K562 (cell line): Measurements from ENCODE around the gene FAM118B. TPM values are rescaled to one million over a fixed set of nuclear protein-coding genes. Genes with fewer than 3 reads are reported as not detected.

ENCODE experiments used
- ATAC-seq: fragments of 200-7000 bp; cut with Tn5 transposase; 3 replicates; pipeline ENCODE4 v1.9.1; 2020; ENCODE audit warnings: moderate library complexity
- BruUV-seq: library from RNA; stranded (reverse); fragments of 400-500 nt; replicated peaks from 2 replicates; lab custom pipeline; 2021; lab: Mats Ljungman, UMichigan
- CTCF ChIA-PET: fragments of 300-600 bp; formaldehyde crosslinking; extraction: SDS; loops from one replicate; lab custom pipeline; 2021; ENCODE audit warnings: low intra/inter-chr PET ratio; lab: Yijun Ruan, JAX
- POLR2A ChIA-PET: fragments of 300-600, 350-650 bp; sonication (Branson Sonifier 250); formaldehyde crosslinking; extraction: SDS; loops from one replicate; lab custom pipeline; 2021; ENCODE audit warnings: antibody characterized with exemption, inconsistent platforms; lab: Yijun Ruan, JAX
- DNase-seq, 4 experiments: peaks; one replicate each; pipeline versions ENCODE4 v3.0.0 to v3.0.0-alpha.2; 2011 to 2018; ENCODE audit warnings: low spot score in 3 of 4, mixed read lengths in 3 of 4; ENCODE audit errors: extremely low read depth in 1 of 4
- FAIRE-seq: peaks from 2 replicates; lab custom pipeline; 2011; peaks lifted over from hg19 to GRCh38; lab: Jason Lieb, UNC
- H2AFZ ChIP-seq: 2 replicates; pipeline ENCODE4 v1.6.0; 2011; ENCODE audit warnings: low read depth, low read length, control low read depth, inconsistent platforms
- H3K27ac ChIP-seq: fragments of 200-600 bp; 3 replicates; pipeline ENCODE4 v1.8.0; 2011; ENCODE audit warnings: low read depth, mild to moderate bottlenecking, control low read depth, inconsistent platforms, low read length, moderate library complexity, mixed read lengths; ENCODE audit errors: extremely low read depth
- H3K27me3 ChIP-seq, 2 experiments: fragments of 300-600 bp in 1 of 2; 2 replicates in 1 of 2; 3 replicates in 1 of 2; pipeline versions ENCODE4 v1.6.0 to v1.8.0; 2011; ENCODE audit warnings: inconsistent platforms in 2 of 2, low read length in 2 of 2, mild to moderate bottlenecking in 1 of 2, mixed read lengths in 1 of 2, moderate library complexity in 1 of 2; ENCODE audit not compliant: control insufficient read depth in 2 of 2, insufficient read depth in 2 of 2
- H3K36me3 ChIP-seq: fragments of 300-600 bp; 3 replicates; pipeline ENCODE4 v1.8.0; 2011; ENCODE audit warnings: mild to moderate bottlenecking, low read length, inconsistent platforms; ENCODE audit not compliant: control insufficient read depth, insufficient read depth
- H3K4me1 ChIP-seq, 2 experiments: fragments of 200-600 bp in 1 of 2; replicated peaks in 1 of 2; 2 replicates in 1 of 2; 3 replicates in 1 of 2; pipeline versions ENCODE4 v1.5.1 to v1.8.0; 2011; ENCODE audit warnings: inconsistent platforms in 2 of 2, low read length in 2 of 2, mild to moderate bottlenecking in 1 of 2, mixed read lengths in 1 of 2, moderate library complexity in 1 of 2; ENCODE audit not compliant: control insufficient read depth in 2 of 2, insufficient read depth in 2 of 2
- H3K4me2 ChIP-seq: 2 replicates; pipeline ENCODE4 v1.6.1; 2011; ENCODE audit warnings: low read length, control low read depth, inconsistent platforms, mixed read lengths; ENCODE audit not compliant: insufficient read depth
- H3K4me3 ChIP-seq: fragments of 200-600 bp; sonication (generic), shearing (Covaris generic); 2 replicates; pipeline ENCODE4 v1.5.1; 2016; ENCODE audit warnings: control low read depth, inconsistent platforms
- H3K79me2 ChIP-seq: fragments of 200-600 bp; 3 replicates; pipeline ENCODE4 v1.8.0; 2011; ENCODE audit warnings: low read length, inconsistent platforms; ENCODE audit not compliant: control insufficient read depth, insufficient read depth
- H3K9ac ChIP-seq, 2 experiments: 2 replicates each; pipeline versions ENCODE4 v1.6.0 to v1.6.1; 2011; ENCODE audit warnings: low read depth in 2 of 2, low read length in 2 of 2, control low read depth in 1 of 2, inconsistent platforms in 1 of 2, mild to moderate bottlenecking in 1 of 2, mixed read lengths in 1 of 2; ENCODE audit not compliant: insufficient read depth in 1 of 2
- H3K9me1 ChIP-seq: one replicate; pipeline ENCODE4 v1.6.0; 2011; ENCODE audit warnings: inconsistent platforms, mild to moderate bottlenecking, low read length, moderate library complexity; ENCODE audit not compliant: control insufficient read depth, insufficient read depth
- H3K9me3 ChIP-seq: replicated peaks from 2 replicates; pipeline ENCODE4 v1.5.1; 2011; ENCODE audit warnings: low read depth, low read length, inconsistent platforms; ENCODE audit not compliant: control insufficient read depth, insufficient read depth
- H4K20me1 ChIP-seq: replicated peaks from 2 replicates; pipeline ENCODE4 v1.6.1; 2011; ENCODE audit warnings: low read length, inconsistent platforms, mixed read lengths; ENCODE audit not compliant: control insufficient read depth, insufficient read depth
- CBFA2T2 ChIP-seq: fragments of 450-650 bp; conservative IDR thresholded peaks from 2 replicates; pipeline ENCODE4 v1.6.1; 2017; ENCODE audit warnings: mild to moderate bottlenecking
- CBX1 ChIP-seq: sonication (generic); IDR thresholded peaks from 2 replicates; pipeline ENCODE4 v1.6.1; 2016; ENCODE audit warnings: antibody characterized with exemption, low read depth, mild to moderate bottlenecking
- FOXM1 ChIP-seq, 2 experiments: fragments of 450-650 bp in 1 of 2; sonication (generic) in 1 of 2; formaldehyde crosslinking in 1 of 2; IDR thresholded peaks; 2 replicates each; pipeline versions ENCODE4 v1.6.1 to v1.9.0; 2017 to 2022; ENCODE audit warnings: low read depth in 2 of 2, mild to moderate bottlenecking in 2 of 2, missing genetic modification reagents in 1 of 2, moderate library complexity in 1 of 2
- GATAD2A ChIP-seq: fragments of 450-650 bp; IDR thresholded peaks from 2 replicates; pipeline ENCODE4 v1.6.1; 2017
- GTF2F1 ChIP-seq: IDR thresholded peaks from 2 replicates; pipeline ENCODE4 v1.6.1; 2011; ENCODE audit warnings: low read depth, low read length, improper control_type of control experiment
- ILK ChIP-seq: fragments of 450-650 bp; IDR thresholded peaks from 2 replicates; pipeline ENCODE4 v1.6.1; 2016; ENCODE audit warnings: missing genetic modification characterization, low read depth, mild to moderate bottlenecking, missing compliant biosample characterization, moderate library complexity, borderline replicate concordance
- NFRKB ChIP-seq: fragments of 450-650 bp; IDR thresholded peaks from 2 replicates; pipeline ENCODE4 v1.6.1; 2016; ENCODE audit warnings: low read depth
- OTX1 ChIP-seq: fragments of 450-650 bp; formaldehyde crosslinking; IDR thresholded peaks from 2 replicates; pipeline ENCODE4 v1.4.0; 2022; ENCODE audit warnings: mild to moderate bottlenecking
- POLR3G ChIP-seq: IDR thresholded peaks from 2 replicates; pipeline ENCODE4 v1.6.1; 2011; ENCODE audit not compliant: insufficient read length, insufficient replicate concordance; ENCODE audit errors: extremely low read depth
- TCFL5 ChIP-seq: fragments of 250-450 bp; sonication (Bioruptor Pico); conservative IDR thresholded peaks from 2 replicates; pipeline ENCODE4 v1.6.1; 2021; ENCODE audit warnings: mild to moderate bottlenecking, moderate library complexity, matching md5 sums
- TGIF2 ChIP-seq: sonication (generic); formaldehyde crosslinking; IDR thresholded peaks from 2 replicates; pipeline ENCODE4 v1.8.1; 2022; ENCODE audit warnings: mild to moderate bottlenecking, missing genetic modification reagents, moderate library complexity
- ZNF76 ChIP-seq: fragments of 250-450 bp; sonication (Bioruptor Pico); IDR thresholded peaks from 2 replicates; pipeline ENCODE4 v1.4.0; 2020; ENCODE audit warnings: mild to moderate bottlenecking, moderate library complexity, borderline replicate concordance
- WGBS: fragments of 100-300 bp; shearing (Covaris generic); methylation state at CpG from one replicate; pipeline ENCODE4 v1.1.6; 2016; ENCODE audit warnings: low coverage, mixed read lengths; ENCODE audit not compliant: insufficient coverage; ENCODE audit errors: missing lambda C conversion rate; 5-methylcytosine and 5-hydroxymethylcytosine counted together
- in situ Hi-C: fragments of 300-500 bp; cut with MboI; formaldehyde crosslinking; loops from 4 replicates; pipeline ENCODE4 v1.15.0; 2018; ENCODE audit warnings: inconsistent platforms, mixed read lengths
- intact Hi-C: fragments of 100-400 bp; cut with micrococcal nuclease; formaldehyde crosslinking; loops from 2 replicates; pipeline ENCODE4 v1.14.2; 2022
- polyA plus RNA-seq, 8 experiments: library from polyadenylated mRNA; depleted of rRNA in 4 of 8; stranded (reverse) in 5 of 8; unstranded in 3 of 8; fragments of >200 nt; fragmentation: Nextera tagmentation in 2 of 8; fragmentation: Illumina TruSeq in 1 of 8; extraction: Ambion mirVana in 2 of 8; extraction: Trizol in 1 of 8; gene quantifications; 2 replicates each; pipeline versions ENCODE4 v1.2.1 to v1.2.3, GENCODE V29; 2011 to 2014; ENCODE audit warnings: inconsistent platforms in 1 of 8, missing spikeins in 1 of 8
- total RNA-seq, 7 experiments: library from RNA; depleted of rRNA in 6 of 7; stranded (reverse); fragments of >200 nt in 6 of 7; fragmentation: Illumina TruSeq in 2 of 7; extraction: Trizol in 2 of 7; gene quantifications; 2 replicates each; pipeline versions ENCODE4 v1.2.1 to v1.2.3, GENCODE V29; 2011 to 2021; ENCODE audit warnings: low replicate concordance in 1 of 7
- TF ChIP-seq, protein P1 (sequence below): sonication (generic); formaldehyde crosslinking; IDR thresholded peaks from 2 replicates; pipeline ENCODE4 v1.8.0; 2022; ENCODE audit warnings: missing genetic modification reagents, mild to moderate bottlenecking, borderline replicate concordance
- TF ChIP-seq, protein P2 (sequence below): sonication (generic); formaldehyde crosslinking; IDR thresholded peaks from 2 replicates; pipeline ENCODE4 v1.9.0; 2022; ENCODE audit warnings: mild to moderate bottlenecking, missing genetic modification reagents
- TF ChIP-seq, protein P3 (sequence below): fragments of 450-650 bp; IDR thresholded peaks from one replicate; pipeline ENCODE4 v1.6.1; 2018; ENCODE audit warnings: mild to moderate bottlenecking, moderate library complexity; ENCODE audit not compliant: partially characterized antibody
- TF ChIP-seq, protein P4 (sequence below): fragments of 250-450 bp; sonication (Bioruptor Pico); IDR thresholded peaks from 2 replicates; pipeline ENCODE4 v1.4.0; 2020; ENCODE audit warnings: mild to moderate bottlenecking, moderate library complexity, borderline replicate concordance

FAM118B gene
- total and polyA plus RNA-seq, 9 of the 15 experiments (the other 6 are each of a cell fraction or from before 2014, with no cell fraction given), result 12.0 to 49.0 (median 22.1) TPM

DNA sequence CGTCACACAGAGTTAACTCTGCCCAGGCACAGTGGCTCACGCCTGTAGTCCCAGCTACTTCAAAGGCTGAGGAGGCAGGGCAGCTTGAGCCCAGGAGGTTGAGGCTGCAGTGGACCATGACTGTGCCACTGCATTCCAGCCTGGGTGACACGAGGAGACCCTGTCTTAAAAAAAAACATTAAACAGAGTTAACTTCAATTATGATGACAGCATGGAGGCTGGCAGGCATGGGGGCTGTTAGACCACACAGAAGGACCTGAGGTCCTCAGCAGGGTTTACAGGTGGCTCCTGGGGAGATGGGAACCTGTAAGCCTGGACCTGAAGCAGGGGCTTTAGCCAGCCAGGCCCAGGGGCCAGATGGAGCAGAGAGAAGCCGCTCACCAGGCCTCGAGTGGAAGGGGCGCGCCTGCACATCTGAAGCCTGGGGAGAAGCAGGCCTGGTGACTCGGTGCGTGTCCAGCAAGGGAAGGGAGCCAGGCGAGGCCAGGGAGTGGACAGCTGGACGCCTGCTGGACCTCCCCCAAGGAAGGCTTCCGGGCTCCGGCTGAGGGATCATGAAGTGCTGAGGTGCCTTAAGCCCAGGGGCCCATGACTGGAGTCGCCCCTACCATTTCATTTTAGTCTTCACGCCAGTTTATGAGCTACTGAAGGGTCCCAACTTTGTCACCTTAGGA lies 25.4 kb upstream of the FAM118B start:
- Histone ChIP-seq H3K27ac (no peak overlapping the region), H3K9me1 (no peaks in the 10 kb centered on the region), H3K4me2 (no peak overlapping the region), H4K20me1 (no peaks in the 10 kb centered on the region), H3K36me3 (peaks cover 13% of the 10 kb centered on the region; the same call in 1 of the 3 replicates), H3K4me1 (no peaks in the 10 kb centered on the region), H3K9ac (no peak overlapping the region; a peak in 1 of 4 replicates), H2AFZ (no peak overlapping the region), H3K9me3 (no peaks in the 10 kb centered on the region), H3K27me3 (no peaks in the 10 kb centered on the region), H3K79me2 (no peaks in the 10 kb centered on the region), H3K4me3 (no peak overlapping the region)
- intact Hi-C loops (no loop called here), in situ Hi-C loops (no loop called here)
- DNase-seq, result no peak
- ChIA-PET CTCF (no interaction called here), POLR2A (no interaction called here)
- WGBS, result 79% methylated on average over 12 of the region's 15 CpGs
- no peak for FAIRE-seq
- no TSS peak for BruUV-seq
- no peak for ATAC-seq
- TF ChIP-seq, protein P1, sequence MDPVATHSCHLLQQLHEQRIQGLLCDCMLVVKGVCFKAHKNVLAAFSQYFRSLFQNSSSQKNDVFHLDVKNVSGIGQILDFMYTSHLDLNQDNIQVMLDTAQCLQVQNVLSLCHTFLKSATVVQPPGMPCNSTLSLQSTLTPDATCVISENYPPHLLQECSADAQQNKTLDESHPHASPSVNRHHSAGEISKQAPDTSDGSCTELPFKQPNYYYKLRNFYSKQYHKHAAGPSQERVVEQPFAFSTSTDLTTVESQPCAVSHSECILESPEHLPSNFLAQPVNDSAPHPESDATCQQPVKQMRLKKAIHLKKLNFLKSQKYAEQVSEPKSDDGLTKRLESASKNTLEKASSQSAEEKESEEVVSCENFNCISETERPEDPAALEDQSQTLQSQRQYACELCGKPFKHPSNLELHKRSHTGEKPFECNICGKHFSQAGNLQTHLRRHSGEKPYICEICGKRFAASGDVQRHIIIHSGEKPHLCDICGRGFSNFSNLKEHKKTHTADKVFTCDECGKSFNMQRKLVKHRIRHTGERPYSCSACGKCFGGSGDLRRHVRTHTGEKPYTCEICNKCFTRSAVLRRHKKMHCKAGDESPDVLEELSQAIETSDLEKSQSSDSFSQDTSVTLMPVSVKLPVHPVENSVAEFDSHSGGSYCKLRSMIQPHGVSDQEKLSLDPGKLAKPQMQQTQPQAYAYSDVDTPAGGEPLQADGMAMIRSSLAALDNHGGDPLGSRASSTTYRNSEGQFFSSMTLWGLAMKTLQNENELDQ (CRISPR knock-in tag), result no peak
- TF ChIP-seq, protein P2, sequence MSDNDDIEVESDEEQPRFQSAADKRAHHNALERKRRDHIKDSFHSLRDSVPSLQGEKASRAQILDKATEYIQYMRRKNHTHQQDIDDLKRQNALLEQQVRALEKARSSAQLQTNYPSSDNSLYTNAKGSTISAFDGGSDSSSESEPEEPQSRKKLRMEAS (CRISPR knock-in tag), result no peak
- TF ChIP-seq POLR3G (no peak), ILK (tag) (no peak), ZNF76 (CRISPR knock-in tag) (no peak), NFRKB (no peak), OTX1 (no peak), GTF2F1 (no peak), CBX1 (no peak), TCFL5 (CRISPR knock-in tag) (no peak), TGIF2 (no peak), FOXM1 (IDR thresholded peaks at IDR 0.05; ENCODE audit: low read depth) (no peak), FOXM1 (CRISPR knock-in tag; IDR thresholded peaks at IDR 0.05; ENCODE audit: low read depth) (no peak), CBFA2T2 (no peak), GATAD2A (no peak)
- TF ChIP-seq, protein P3, sequence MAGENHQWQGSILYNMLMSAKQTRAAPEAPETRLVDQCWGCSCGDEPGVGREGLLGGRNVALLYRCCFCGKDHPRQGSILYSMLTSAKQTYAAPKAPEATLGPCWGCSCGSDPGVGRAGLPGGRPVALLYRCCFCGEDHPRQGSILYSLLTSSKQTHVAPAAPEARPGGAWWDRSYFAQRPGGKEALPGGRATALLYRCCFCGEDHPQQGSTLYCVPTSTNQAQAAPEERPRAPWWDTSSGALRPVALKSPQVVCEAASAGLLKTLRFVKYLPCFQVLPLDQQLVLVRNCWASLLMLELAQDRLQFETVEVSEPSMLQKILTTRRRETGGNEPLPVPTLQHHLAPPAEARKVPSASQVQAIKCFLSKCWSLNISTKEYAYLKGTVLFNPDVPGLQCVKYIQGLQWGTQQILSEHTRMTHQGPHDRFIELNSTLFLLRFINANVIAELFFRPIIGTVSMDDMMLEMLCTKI, result no peak
- TF ChIP-seq, protein P4, sequence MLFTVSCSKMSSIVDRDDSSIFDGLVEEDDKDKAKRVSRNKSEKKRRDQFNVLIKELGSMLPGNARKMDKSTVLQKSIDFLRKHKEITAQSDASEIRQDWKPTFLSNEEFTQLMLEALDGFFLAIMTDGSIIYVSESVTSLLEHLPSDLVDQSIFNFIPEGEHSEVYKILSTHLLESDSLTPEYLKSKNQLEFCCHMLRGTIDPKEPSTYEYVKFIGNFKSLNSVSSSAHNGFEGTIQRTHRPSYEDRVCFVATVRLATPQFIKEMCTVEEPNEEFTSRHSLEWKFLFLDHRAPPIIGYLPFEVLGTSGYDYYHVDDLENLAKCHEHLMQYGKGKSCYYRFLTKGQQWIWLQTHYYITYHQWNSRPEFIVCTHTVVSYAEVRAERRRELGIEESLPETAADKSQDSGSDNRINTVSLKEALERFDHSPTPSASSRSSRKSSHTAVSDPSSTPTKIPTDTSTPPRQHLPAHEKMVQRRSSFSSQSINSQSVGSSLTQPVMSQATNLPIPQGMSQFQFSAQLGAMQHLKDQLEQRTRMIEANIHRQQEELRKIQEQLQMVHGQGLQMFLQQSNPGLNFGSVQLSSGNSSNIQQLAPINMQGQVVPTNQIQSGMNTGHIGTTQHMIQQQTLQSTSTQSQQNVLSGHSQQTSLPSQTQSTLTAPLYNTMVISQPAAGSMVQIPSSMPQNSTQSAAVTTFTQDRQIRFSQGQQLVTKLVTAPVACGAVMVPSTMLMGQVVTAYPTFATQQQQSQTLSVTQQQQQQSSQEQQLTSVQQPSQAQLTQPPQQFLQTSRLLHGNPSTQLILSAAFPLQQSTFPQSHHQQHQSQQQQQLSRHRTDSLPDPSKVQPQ (CRISPR knock-in tag), result no peak
